Transverse colon (tissue), 4 donors: ENCODE data around the gene HSBP1L1. TPM values are rescaled to one million over a fixed set of nuclear protein-coding genes. Genes with fewer than 3 reads are reported as not detected.

ENCODE experiments used
- DNase-seq: peaks from one replicate; pipeline ENCODE4 v3.0.0-alpha.2; 2019
- H3K27ac ChIP-seq, 4 donors: fragments of 200-600 bp; sonication (generic); 2 replicates each; pipeline ENCODE4 v1.5.1; 2016 to 2018; ENCODE audit warnings: inconsistent platforms in 4 of 4
- H3K27me3 ChIP-seq: fragments of 200-600 bp; sonication (generic); 2 replicates; pipeline ENCODE4 v1.5.1; 2017; ENCODE audit warnings: inconsistent platforms
- H3K36me3 ChIP-seq, 4 donors: fragments of 200-600 bp; sonication (generic); 2 replicates each; pipeline ENCODE4 v1.5.1; 2017 to 2019; ENCODE audit warnings: inconsistent platforms in 4 of 4
- H3K4me1 ChIP-seq, 4 donors: fragments of 200-600 bp; sonication (generic); 2 replicates each; pipeline ENCODE4 v1.5.1; 2017 to 2020; ENCODE audit warnings: inconsistent platforms in 4 of 4
- H3K4me3 ChIP-seq, 4 donors: fragments of 200-600 bp; sonication (generic); 1 replicate in 1 of 4; 2 replicates in 3 of 4; pipeline versions ENCODE4 v1.5.1 to v1.6.1; 2017 to 2019; ENCODE audit warnings: inconsistent platforms in 4 of 4
- H3K9me3 ChIP-seq, 2 donors: fragments of 200-600 bp; sonication (generic); 2 replicates each; pipeline ENCODE4 v1.5.1; 2017 to 2019; ENCODE audit warnings: inconsistent platforms in 2 of 2
- EP300 ChIP-seq: sonication (generic); formaldehyde crosslinking; IDR thresholded peaks from one replicate; pipeline ENCODE4 v1.6.1; 2017; ENCODE audit warnings: antibody characterized with exemption, low read depth
- POLR2A ChIP-seq: fragments of 450-650 bp; IDR thresholded peaks from one replicate; pipeline ENCODE4 v1.6.1; 2016; ENCODE audit warnings: antibody characterized with exemption, mild to moderate bottlenecking, moderate library complexity
- POLR2AphosphoS5 ChIP-seq, 3 donors: sonication (generic); formaldehyde crosslinking; IDR thresholded peaks; one replicate each; pipeline ENCODE4 v1.6.1; 2016; ENCODE audit warnings: antibody characterized with exemption in 3 of 3
- WGBS, 2 donors: methylation state at CpG; one replicate each; pipeline ENCODE4 v1.1.5; 2018; ENCODE audit warnings: low coverage in 1 of 2; 5-methylcytosine and 5-hydroxymethylcytosine counted together
- in situ Hi-C, 4 donors: fragments of 200-750 bp; cut with MboI; loops; one replicate each; pipeline versions ENCODE4 v1.15.0 to v1.15.1; 2017; ENCODE audit warnings: low sequenced_read_pairs in 3 of 4, low pct_ligation_motif_present in 1 of 4, low pct_unique_long_range_greater_than_20kb in 1 of 4
- intact Hi-C: fragments of 100-400 bp; cut with DNase I; formaldehyde crosslinking; loops from one replicate; pipeline ENCODE4 v1.15.1; 2023; ENCODE audit warnings: low total_unique reads
- total RNA-seq, 4 donors: library from RNA; depleted of rRNA; stranded (reverse); fragments of >200 nt; gene quantifications; one replicate each; pipeline ENCODE4 v1.1.0, GENCODE V29; 2016
- TF ChIP-seq, protein P1 (sequence below), 5 experiments: fragments of 200-600 bp in 3 of 5; fragments of 450-650 bp in 2 of 5; sonication (generic) in 3 of 5; IDR thresholded peaks; 1 replicate in 2 of 5; 2 replicates in 3 of 5; pipeline ENCODE4 v1.5.1; 2016 to 2017; ENCODE audit warnings: antibody characterized with exemption in 5 of 5, inconsistent platforms in 3 of 5, mild to moderate bottlenecking in 2 of 5, moderate library complexity in 1 of 5

Gene HSBP1L1
- total RNA-seq, 4 donors from 2014 or later, result 48.4 to 211 (median 109) TPM

DNA sequence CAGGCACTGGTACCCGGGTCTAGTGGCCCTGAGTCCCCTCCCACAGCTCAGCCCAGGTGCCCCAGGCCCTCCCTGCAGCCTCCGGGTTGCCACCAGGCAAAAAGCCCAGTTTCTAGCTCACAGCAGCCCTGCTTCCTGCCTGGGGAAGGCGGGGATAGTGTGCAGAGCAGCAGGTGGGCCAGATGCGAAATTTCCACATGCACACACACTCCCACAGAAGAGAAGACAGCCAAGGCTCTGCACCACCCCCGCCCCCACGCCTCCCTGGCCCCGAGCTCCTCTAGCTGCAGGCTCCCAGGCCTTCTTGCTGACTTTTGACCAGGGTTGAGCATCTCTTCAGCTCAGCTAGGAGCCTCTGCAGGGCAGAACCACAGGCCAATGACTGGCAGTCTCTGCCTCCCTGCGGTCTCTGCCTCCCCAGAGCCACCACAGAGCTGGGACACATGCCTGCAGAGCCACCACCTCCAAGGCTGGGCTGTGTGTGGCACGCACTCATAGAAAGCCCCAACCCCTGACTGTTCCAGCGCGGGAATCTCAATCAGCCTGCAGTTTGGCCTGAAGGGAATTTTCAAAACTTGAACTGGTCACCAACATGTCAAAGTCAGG is 20.2 kb upstream of the HSBP1L1 start:
- TF ChIP-seq POLR2AphosphoS5 (IDR thresholded peaks at IDR 0.05) (no peak), POLR2A (no peak), EP300 (no peak)
- TF ChIP-seq, protein P1, sequence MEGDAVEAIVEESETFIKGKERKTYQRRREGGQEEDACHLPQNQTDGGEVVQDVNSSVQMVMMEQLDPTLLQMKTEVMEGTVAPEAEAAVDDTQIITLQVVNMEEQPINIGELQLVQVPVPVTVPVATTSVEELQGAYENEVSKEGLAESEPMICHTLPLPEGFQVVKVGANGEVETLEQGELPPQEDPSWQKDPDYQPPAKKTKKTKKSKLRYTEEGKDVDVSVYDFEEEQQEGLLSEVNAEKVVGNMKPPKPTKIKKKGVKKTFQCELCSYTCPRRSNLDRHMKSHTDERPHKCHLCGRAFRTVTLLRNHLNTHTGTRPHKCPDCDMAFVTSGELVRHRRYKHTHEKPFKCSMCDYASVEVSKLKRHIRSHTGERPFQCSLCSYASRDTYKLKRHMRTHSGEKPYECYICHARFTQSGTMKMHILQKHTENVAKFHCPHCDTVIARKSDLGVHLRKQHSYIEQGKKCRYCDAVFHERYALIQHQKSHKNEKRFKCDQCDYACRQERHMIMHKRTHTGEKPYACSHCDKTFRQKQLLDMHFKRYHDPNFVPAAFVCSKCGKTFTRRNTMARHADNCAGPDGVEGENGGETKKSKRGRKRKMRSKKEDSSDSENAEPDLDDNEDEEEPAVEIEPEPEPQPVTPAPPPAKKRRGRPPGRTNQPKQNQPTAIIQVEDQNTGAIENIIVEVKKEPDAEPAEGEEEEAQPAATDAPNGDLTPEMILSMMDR (IDR thresholded peaks at IDR 0.05), result no peak
- H3K4me1 ChIP-seq, result peaks cover 13 to 89% (median 59%) of the 10 kb centered on the region in 4 donors
- H3K4me3 ChIP-seq, result no peak overlapping the region
- WGBS, 2 donors, result 57% methylated on average over 11 of the region's 11 CpGs; no CpG with 5 or more reads in 1 of the 2 donors
- H3K27ac ChIP-seq, result peak overlapping the region; percentile 68 to 88 (median 76)
- peak; percentile 38 for DNase-seq
- no peaks in the 10 kb centered on the region for H3K9me3 ChIP-seq
- intact Hi-C loops, result no loop called here
- in situ Hi-C loops, result no loop called here
- no peaks in the 10 kb centered on the region for H3K27me3 ChIP-seq
- peaks cover 0 to 13% (median 2%) of the 10 kb centered on the region in 4 donors for H3K36me3 ChIP-seq

DNA sequence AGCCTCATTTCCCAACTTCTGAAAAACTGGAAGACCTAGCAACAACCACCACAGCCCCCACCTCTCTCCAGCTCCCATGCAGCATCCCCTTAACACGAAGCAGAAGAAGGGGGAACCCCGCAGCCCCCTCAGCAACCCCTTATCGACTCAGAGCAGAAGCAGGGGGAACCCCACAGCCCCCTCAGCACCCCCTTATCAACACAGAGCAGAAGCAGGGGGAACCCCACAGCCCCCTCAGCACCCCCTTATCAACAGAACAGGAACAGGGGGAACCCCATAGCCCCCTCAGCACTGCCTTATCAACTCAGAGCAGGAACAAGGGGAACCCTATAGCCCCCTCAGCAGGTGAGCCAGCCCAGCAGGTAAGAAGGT is 19.7 kb upstream of the HSBP1L1 start:
- Histone ChIP-seq H3K36me3 (peaks cover 0 to 13% (median 2%) of the 10 kb centered on the region in 4 donors), H3K4me1 (peaks cover 18 to 93% (median 62%) of the 10 kb centered on the region in 4 donors), H3K27ac (peak overlapping the region; percentile 68 to 88 (median 76)), H3K4me3 (no peak overlapping the region), H3K9me3 (no peaks in the 10 kb centered on the region), H3K27me3 (no peaks in the 10 kb centered on the region)
- no peak for TF ChIP-seq POLR2A
- no peak for TF ChIP-seq EP300
- TF ChIP-seq, protein P1 (IDR thresholded peaks at IDR 0.05), result no peak
- no peak for TF ChIP-seq POLR2AphosphoS5 (IDR thresholded peaks at IDR 0.05)
- in situ Hi-C loops, result no loop called here
- intact Hi-C loops, result loop anchor here (1.0 kb wide), 1 partner anchor 32 kb away; no protein-coding TSS in a partner anchor
- DNase-seq, result peak; percentile 4
- 56% methylated on average over 3 of the region's 3 CpGs; no CpG with 5 or more reads in 1 of the 2 donors for WGBS, 2 donors

DNA sequence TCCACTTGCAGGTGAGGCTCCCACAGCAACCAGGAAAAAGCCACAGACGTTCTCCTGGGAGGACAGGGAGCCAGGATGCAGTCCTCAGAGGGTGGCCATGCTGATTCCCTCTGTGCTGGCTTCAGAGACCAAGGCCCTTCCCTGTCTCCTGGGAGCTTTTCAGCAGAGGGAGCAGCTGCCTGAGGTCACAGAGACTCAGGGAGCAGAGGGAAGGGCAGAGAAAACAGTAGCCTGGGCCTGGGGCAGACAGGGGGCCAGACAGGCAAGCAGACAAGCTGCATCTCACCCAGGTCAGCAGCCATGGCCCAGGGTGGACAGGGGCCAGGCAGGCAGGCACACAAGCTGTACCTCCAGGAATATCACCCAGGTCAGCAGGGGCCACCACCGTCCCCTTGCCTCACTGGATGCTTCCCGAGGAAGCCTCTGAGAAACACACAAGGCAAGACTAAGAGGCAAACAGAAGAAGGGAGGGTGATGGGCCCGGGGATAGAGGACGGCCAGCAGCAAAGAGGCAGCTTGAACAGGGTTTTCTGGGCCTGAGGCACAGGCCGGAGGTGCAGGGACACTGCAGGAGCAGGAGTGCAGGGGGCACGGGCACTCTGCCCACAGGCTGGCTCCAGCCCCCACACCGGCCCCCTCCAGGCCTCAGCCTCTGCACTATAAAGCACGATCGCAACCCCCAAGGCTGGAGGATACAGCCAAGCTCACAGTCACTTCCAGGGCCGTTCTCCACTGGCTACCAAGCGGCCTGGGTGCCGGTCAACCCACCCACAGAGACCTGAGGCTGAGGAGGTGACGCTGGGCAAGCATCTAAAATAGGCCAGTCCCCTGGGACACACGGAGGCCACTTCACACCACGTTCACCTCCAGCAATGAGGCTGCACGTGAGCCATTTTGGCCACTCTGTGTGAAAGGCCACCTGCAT is 19.1 kb upstream of the HSBP1L1 start:
- TF ChIP-seq POLR2AphosphoS5 (IDR thresholded peaks at IDR 0.05) (no peak), EP300 (no peak), POLR2A (no peak)
- TF ChIP-seq, protein P1 (IDR thresholded peaks at IDR 0.05), result no peak
- Histone ChIP-seq H3K9me3 (no peaks in the 10 kb centered on the region), H3K36me3 (peaks cover 0 to 13% (median 2%) of the 10 kb centered on the region in 4 donors), H3K4me3 (no peak overlapping the region), H3K27me3 (no peaks in the 10 kb centered on the region), H3K4me1 (peaks cover 24 to 93% (median 67%) of the 10 kb centered on the region in 4 donors), H3K27ac (peak overlapping the region in 3 of 4 donors; percentile 2 to 88 (median 68))
- in situ Hi-C loops (no loop called here), intact Hi-C loops (loop anchor here (1.0 kb wide), 1 partner anchor 33 kb away; no protein-coding TSS in a partner anchor)
- WGBS, 2 donors, result 79% methylated on average over 17 of the region's 17 CpGs; no CpG with 5 or more reads in 1 of the 2 donors
- DNase-seq, result peak; percentile 9
